OCI-LY7 (cell line): ENCODE measurements around the gene MOCS3. TPM values are rescaled to one million over a fixed set of nuclear protein-coding genes. Genes with fewer than 3 reads are reported as not detected.

Experiments used
- BruUV-seq: library from RNA; stranded (reverse); fragments of 400-500 nt; replicated peaks from 2 replicates; lab custom pipeline; 2021; lab: Mats Ljungman, UMichigan
- CTCF ChIA-PET: fragments of 300-600 bp; sonication (Branson Sonifier 250); formaldehyde crosslinking; loops from one replicate; lab custom pipeline; 2022; ENCODE audit warnings: antibody characterized with exemption; ENCODE audit not compliant: unreplicated experiment; lab: Charles Lee
- POLR2A ChIA-PET: fragments of 300-600 bp; sonication (Branson Sonifier 250); formaldehyde crosslinking; loops from one replicate; lab custom pipeline; 2022; ENCODE audit warnings: antibody characterized with exemption; lab: Charles Lee
- DNase-seq: peaks from one replicate; pipeline ENCODE4 v3.0.0-alpha.2; 2015; ENCODE audit warnings: low spot score
- H2AFZ ChIP-seq: fragments of 200-600 bp; sonication (generic), shearing (Covaris generic); 2 replicates; pipeline ENCODE4 v1.6.1; 2014; ENCODE audit warnings: mild to moderate bottlenecking, antibody characterized with exemption, low read length, moderate library complexity
- H3K27ac ChIP-seq: fragments of 200-600 bp; sonication (generic); 2 replicates; pipeline ENCODE4 v1.5.1; 2014; ENCODE audit warnings: mixed run types, low read depth, mild to moderate bottlenecking, moderate library complexity, low read length, inconsistent platforms; ENCODE audit not compliant: poor library complexity, severe bottlenecking
- H3K36me3 ChIP-seq: fragments of 200-600 bp; sonication (generic); 2 replicates; pipeline ENCODE4 v1.6.1; 2014; ENCODE audit warnings: mild to moderate bottlenecking, antibody characterized with exemption, low read length, moderate library complexity, mixed read lengths; ENCODE audit not compliant: insufficient read depth
- H3K4me1 ChIP-seq: fragments of 200-600 bp; sonication (generic); 2 replicates; pipeline ENCODE4 v1.5.1; 2014; ENCODE audit warnings: mild to moderate bottlenecking, low read length; ENCODE audit not compliant: insufficient read depth, poor library complexity, severe bottlenecking
- H3K4me2 ChIP-seq: fragments of 200-600 bp; sonication (generic); 2 replicates; pipeline ENCODE4 v1.6.1; 2014; ENCODE audit warnings: mild to moderate bottlenecking, low read length
- H3K4me3 ChIP-seq: fragments of 200-600 bp; sonication (generic); 2 replicates; pipeline ENCODE4 v1.5.1; 2014; ENCODE audit warnings: mild to moderate bottlenecking, low read depth, low read length; ENCODE audit not compliant: poor library complexity, severe bottlenecking
- H3K79me2 ChIP-seq: fragments of 200-600 bp; sonication (generic); 2 replicates; pipeline ENCODE4 v1.6.1; 2016; ENCODE audit warnings: low read depth, mild to moderate bottlenecking, low read length, moderate library complexity, mixed read lengths; ENCODE audit not compliant: insufficient read depth
- H3K9me2 ChIP-seq: fragments of 200-600 bp; sonication (generic); 2 replicates; pipeline ENCODE4 v1.6.1; 2016; ENCODE audit warnings: mild to moderate bottlenecking, low read length, mixed read lengths; ENCODE audit not compliant: insufficient read depth
- H3K9me3 ChIP-seq: fragments of 200-600 bp; sonication (generic); 2 replicates; pipeline ENCODE4 v1.6.1; 2014; ENCODE audit warnings: mild to moderate bottlenecking, mixed run types, low read length, mixed read lengths
- H4K20me1 ChIP-seq: fragments of 200-600 bp; sonication (generic); 2 replicates; pipeline ENCODE4 v1.6.1; 2014; ENCODE audit warnings: mild to moderate bottlenecking, antibody characterized with exemption, low read length, moderate library complexity, mixed read lengths; ENCODE audit not compliant: insufficient read depth
- EZH2phosphoT487 ChIP-seq: fragments of 200-600 bp; sonication (generic); IDR thresholded peaks from 2 replicates; pipeline ENCODE4 v1.6.1; 2018; ENCODE audit warnings: low read depth, borderline replicate concordance, mild to moderate bottlenecking, mixed run types, antibody characterized with exemption, low read length, moderate library complexity, mixed read lengths
- intact Hi-C: fragments of 100-400 bp; cut with micrococcal nuclease; formaldehyde crosslinking; loops from one replicate; pipeline ENCODE4 v1.10.0; 2022; ENCODE audit not compliant: unreplicated experiment
- total RNA-seq, 2 experiments: library from RNA; depleted of rRNA in 1 of 2; stranded (reverse); fragments of >200 nt in 1 of 2; shearing (Covaris generic) in 1 of 2; gene quantifications; 2 replicates each; pipeline ENCODE4 v1.2.3, GENCODE V29; 2014 to 2022
- TF ChIP-seq, protein P1 (sequence below): fragments of 200-600 bp; sonication (generic); conservative IDR thresholded peaks from 2 replicates; pipeline ENCODE4 v1.5.1; 2014; ENCODE audit warnings: mild to moderate bottlenecking, antibody characterized with exemption, low read length, moderate library complexity, mixed read lengths

Gene MOCS3
- total RNA-seq, 2 experiments from 2014 or later, result 5.8 to 7.7 TPM

DNA sequence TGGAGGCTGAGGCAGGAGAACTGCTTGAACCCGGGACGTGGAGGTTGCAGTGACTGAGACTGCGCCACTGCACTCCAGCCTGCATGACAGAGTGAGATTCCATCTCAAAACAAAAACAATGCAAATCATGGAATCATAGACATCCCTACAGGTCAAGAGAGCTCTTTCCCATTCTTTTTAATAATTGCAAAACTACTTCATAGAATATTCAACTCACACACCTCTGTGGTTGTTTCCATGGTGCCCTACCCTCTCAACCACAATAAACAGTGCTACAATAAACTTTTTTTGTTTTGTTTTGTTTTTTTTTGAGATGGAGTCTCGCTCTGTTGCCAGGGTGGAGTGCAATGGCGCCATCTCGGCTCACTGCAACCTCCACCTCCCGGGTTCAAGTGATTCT is 15.5 kb upstream of the MOCS3 start:
- H2AFZ ChIP-seq, result no peak overlapping the region
- no peak overlapping the region for H3K27ac ChIP-seq
- TF ChIP-seq, protein P1, sequence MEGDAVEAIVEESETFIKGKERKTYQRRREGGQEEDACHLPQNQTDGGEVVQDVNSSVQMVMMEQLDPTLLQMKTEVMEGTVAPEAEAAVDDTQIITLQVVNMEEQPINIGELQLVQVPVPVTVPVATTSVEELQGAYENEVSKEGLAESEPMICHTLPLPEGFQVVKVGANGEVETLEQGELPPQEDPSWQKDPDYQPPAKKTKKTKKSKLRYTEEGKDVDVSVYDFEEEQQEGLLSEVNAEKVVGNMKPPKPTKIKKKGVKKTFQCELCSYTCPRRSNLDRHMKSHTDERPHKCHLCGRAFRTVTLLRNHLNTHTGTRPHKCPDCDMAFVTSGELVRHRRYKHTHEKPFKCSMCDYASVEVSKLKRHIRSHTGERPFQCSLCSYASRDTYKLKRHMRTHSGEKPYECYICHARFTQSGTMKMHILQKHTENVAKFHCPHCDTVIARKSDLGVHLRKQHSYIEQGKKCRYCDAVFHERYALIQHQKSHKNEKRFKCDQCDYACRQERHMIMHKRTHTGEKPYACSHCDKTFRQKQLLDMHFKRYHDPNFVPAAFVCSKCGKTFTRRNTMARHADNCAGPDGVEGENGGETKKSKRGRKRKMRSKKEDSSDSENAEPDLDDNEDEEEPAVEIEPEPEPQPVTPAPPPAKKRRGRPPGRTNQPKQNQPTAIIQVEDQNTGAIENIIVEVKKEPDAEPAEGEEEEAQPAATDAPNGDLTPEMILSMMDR, result no peak
- TF ChIP-seq EZH2phosphoT487, result no peak
- peaks cover 91% of the 10 kb centered on the region for H3K36me3 ChIP-seq
- H3K79me2 ChIP-seq, result no peaks in the 10 kb centered on the region
- intact Hi-C loops, result no loop called here
- ChIA-PET CTCF (no interaction called here), POLR2A (interaction anchor here (0.6 to 1.2 kb wide), 2 partner anchors 15 to 86 kb away, joined by 3 to 5 read pairs; partner anchors contain the start of genes DPM1 and MOCS3)
- H3K4me1 ChIP-seq, result no peaks in the 10 kb centered on the region
- H4K20me1 ChIP-seq, result no peaks in the 10 kb centered on the region
- DNase-seq, result no peak
- no peaks in the 10 kb centered on the region for H3K9me2 ChIP-seq
- no peaks in the 10 kb centered on the region for H3K9me3 ChIP-seq
- H3K4me2 ChIP-seq, result no peak overlapping the region
- no TSS peak for BruUV-seq
- no peak overlapping the region for H3K4me3 ChIP-seq

DNA sequence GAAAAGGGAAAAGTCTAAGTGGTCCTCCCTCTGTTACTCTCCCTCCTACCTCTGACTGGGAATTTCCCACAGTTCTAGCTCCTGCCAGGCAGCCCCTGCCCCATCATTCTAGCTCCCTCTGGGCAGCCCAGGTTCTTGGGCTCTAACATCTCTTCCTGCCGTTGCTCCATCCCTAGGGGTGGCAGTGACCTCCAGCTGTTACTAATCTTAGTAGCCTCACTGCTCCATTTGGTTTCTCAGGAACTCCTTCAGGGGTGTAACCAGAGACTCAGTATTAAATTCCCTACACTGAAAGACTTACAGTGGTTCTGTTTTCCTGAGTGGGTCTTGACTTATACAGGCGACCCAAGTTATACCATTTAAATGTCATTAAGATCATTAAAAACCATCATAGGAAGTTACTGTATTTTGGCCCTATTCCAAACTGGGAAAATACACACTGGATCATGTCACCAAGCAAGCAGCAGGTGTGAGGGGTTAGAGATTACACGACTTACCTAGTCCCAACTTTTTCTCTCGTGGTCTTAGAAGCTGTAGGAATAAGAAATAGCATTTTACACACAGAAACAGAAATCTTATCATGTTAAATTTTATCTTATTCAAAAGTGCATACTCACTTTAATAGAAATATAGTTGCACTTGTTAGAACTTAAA is 10.4 kb upstream of the MOCS3 start:
- no peak for TF ChIP-seq EZH2phosphoT487
- TF ChIP-seq, protein P1, result no peak
- intact Hi-C loops, result no loop called here
- Histone ChIP-seq H3K79me2 (peaks cover 25% of the 10 kb centered on the region; the same call in 1 of the 2 replicates), H3K36me3 (peaks cover 98% of the 10 kb centered on the region), H2AFZ (no peak overlapping the region), H3K4me2 (no peak overlapping the region), H3K9me2 (no peaks in the 10 kb centered on the region), H4K20me1 (no peaks in the 10 kb centered on the region; the same call in 1 of the 2 replicates), H3K4me3 (no peak overlapping the region), H3K9me3 (no peaks in the 10 kb centered on the region), H3K27ac (no peak overlapping the region), H3K4me1 (no peaks in the 10 kb centered on the region)
- DNase-seq, result no peak
- BruUV-seq, result no TSS peak
- ChIA-PET POLR2A (no interaction called here), CTCF (no interaction called here)

DNA sequence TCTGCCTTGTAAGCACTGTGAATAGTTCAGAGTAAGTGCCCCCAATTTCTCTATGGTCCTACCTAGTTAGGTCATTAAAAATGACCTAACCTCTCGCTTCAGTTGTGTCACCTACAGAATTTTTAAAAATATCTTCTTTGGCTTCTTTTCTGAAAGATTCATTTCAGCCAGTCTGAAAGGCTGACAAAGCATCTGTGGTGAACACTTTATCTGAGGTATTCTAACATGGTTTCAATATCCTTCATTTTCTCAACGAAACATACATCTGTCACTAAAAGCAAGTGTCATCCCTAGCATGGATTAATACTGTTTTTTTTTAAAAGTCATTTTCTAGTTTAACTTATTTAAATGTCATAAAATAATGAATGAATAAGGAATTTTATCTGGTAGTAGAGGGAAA is 5.4 kb upstream of the MOCS3 start:
- H3K36me3 ChIP-seq, result peaks cover 84% of the 10 kb centered on the region
- no peak overlapping the region for H3K27ac ChIP-seq
- H3K9me3 ChIP-seq, result no peaks in the 10 kb centered on the region
- H3K4me3 ChIP-seq, result no peak overlapping the region
- no peak for DNase-seq
- peaks cover 74% of the 10 kb centered on the region for H3K79me2 ChIP-seq
- no TSS peak for BruUV-seq
- CTCF ChIA-PET, result no interaction called here
- H3K4me1 ChIP-seq, result peaks cover 21% of the 10 kb centered on the region
- peaks cover 40% of the 10 kb centered on the region for H4K20me1 ChIP-seq
- intact Hi-C loops, result no loop called here
- no peak overlapping the region for H2AFZ ChIP-seq
- TF ChIP-seq, protein P1, result no peak
- TF ChIP-seq EZH2phosphoT487, result no peak
- H3K4me2 ChIP-seq, result no peak overlapping the region
- POLR2A ChIA-PET, result no interaction called here
- no peaks in the 10 kb centered on the region for H3K9me2 ChIP-seq
